ENCODE data around the gene AK9.
A peak's percentile ranks its signal among the peaks of the same experiment; 100 is the strongest.
"Not testable (repeated sequence)": the region's sequence is repeated elsewhere in the genome, so short reads cannot be mapped to it uniquely, and the experiment has no call there.

AK9 gene

DNA sequence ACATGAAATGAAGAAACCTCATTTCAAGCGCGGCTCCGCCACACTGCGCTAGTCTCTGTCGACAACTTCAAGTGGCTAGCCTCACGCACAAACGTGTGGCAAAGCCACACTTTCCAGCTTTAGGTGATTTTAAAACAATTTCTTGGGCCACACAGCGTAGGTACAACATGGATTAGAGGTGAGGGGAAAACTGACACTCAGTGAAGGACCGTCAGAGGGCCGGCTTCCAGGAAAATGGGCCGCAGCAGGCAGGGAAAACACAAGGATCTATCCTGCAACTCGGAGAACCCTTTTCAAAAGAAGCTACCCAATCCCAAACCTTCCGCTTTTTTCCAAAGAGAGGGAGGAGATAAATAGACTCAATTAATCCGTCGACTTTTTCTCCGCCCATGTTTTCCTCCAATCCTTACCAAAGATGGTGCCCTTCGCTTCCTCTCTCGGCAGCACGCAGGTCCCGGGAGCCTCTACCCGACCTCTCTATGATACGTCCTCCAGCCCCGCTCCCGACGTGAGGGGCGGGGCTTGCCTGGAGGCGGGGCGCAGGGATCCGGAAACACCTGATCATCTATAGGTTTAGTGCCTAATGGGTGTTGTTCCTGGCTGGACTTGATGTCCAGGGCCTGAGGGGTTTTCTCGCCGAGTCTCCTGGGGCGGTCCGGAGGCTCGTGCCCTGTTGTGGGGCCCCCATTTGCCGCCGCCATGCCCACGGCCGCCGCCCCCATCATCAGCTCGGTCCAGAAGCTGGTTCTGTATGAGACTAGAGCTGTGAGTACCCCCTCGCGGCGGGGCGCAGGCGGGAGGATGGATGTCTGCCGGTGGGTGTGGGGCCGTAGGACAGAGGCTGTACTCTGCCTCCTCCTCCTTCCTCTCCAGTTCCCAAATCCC lies at the start of gene AK9, which contains the start of gene FIG4:
TSS of gene AK9 (minus strand) at position 466 of the 885 bp plus-strand sequence. CDS start 15,457 bp downstream, outside the sequence.
TSS of gene FIG4 (plus strand) at position 560 of the 885 bp plus-strand sequence. CDS start at position 700, 140 bp downstream.
- DNase-seq (ENCODE audit: low read depth), result peak; percentile 67

DNA sequence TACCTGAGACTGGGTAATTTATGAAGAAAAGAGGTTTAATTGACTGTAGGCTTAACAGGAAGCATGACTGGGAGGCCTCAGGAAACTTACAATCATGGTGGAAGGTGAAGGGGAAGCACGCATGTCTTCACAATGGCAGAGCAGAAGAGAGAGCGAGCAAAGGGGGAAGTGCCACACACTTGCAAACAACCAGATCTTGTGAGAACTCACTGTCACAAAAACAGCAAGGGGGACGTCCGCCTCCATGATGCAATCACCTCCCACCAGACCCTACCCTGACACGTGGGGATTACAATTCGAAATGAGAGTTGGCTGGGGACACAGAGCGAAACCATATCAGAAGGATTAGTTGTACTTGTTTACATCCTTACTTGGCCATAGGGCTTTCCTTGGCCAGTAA lies 49.8 kb upstream of the AK9 start:
- DNase-seq (ENCODE audit: low read depth), result no peak

DNA sequence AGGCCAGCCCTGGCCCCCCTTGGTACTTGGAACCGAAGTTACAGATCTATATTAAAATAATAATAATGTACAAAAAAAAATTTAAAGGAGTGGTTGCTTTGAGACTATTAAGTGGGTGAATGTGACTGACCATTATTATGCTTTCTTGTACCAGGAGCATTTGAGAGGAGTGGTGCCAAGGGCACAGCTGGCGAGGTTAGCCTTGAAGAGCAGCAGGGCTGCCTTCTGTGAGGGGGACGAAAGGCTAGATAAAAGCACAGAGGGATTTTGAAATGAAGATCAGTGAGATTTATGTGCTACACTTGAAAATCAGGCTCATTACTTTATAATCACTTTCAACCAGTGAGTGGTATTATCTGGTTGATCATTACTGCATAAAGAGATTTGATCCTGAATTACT lies 48.7 kb upstream of the AK9 start:
- DNase-seq (ENCODE audit: low read depth), result no peak

DNA sequence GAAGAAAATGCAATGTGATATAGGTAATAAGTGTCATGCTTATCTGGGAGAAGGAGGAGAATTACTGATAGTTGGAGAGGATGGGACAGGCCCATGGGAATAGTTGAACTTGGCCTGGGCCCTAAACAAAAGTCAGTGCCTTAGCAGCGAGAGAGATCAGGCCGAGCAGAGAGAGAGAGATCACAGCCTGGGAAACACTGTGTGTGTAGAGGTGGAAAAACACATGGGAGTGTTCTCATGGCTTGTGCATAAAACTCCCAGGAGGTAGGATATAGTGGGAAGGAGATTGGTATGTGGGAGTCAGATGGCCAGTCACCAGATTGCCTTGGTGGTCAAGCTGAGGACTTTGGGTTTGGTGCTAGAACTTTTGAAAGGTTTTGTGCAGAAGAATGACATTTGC lies 47.7 kb upstream of the AK9 start:
- no peak for DNase-seq (ENCODE audit: low read depth)

DNA sequence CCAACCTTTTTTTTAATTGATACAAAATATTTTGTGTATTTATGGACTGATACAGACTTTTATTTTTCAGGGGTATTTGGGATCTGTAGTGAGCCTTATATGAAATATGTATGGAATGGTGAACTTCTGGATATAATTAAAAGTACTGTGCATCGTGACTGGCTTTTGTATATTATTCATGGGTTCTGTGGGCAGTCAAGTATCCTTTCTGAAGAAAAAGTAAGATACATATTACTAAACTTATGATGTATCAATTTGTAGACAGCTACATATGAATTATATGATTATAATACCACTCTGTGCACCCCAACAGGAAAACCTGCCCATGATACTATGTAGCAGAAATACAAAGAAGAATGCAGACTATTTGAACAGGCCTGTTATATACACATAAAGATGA lies 47.3 kb upstream of the AK9 start:
- no peak for DNase-seq (ENCODE audit: low read depth)

DNA sequence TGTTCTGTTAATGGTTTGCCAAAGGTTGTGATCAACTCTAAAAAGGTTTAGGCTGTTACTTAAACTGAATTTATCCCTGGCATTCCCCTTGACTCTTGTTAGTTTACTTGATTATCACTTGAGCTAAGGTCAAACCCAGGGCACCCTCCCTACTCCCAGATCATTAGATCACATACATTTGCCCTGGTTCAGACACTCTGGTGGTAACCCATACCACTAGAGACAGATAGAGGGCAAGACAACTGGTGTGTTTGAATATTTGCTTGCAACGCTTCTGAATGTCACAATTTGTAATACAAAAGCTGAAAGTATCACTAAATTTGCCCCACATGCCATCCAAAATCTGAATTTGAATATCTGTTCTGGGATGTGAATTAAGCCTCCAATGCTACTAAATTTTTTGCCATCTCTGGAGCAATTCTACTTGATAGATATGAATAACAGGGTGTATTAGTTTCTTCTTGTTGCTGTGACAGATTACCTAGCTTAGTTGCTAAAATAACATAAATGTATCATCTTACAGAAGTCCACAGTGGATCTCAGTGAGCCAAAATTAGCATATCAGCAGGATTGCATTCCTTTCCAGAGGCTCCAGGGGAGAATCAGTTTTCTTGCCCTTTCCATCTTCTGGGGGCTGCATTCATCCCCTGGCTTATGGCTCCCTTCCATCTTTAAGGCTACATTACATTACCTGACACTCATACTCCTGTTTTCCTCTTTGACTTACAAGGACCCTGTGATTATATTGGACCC lies 45.4 kb upstream of the AK9 start:
- DNase-seq (ENCODE audit: low read depth), result no peak

DNA sequence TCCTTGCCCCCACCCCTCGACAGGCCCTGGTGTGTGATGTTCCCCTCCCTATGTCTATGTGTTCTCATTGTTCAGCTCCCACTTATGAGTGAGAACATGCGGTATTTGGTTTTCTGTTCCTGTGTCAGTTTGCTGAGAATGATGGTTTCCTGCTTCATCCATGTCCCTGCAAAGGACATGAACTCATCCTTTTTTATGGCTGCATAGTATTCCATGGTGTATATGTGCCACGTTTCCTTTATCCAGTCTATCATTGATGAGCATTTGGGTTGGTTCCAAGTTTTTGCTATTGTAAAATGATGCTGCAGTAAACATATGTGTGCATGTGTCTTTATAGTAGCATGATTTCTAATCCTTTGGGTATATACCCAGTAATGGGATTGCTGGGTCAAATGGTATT lies 34.2 kb upstream of the AK9 start:
- DNase-seq (ENCODE audit: low read depth), result not testable (repeated sequence)

DNA sequence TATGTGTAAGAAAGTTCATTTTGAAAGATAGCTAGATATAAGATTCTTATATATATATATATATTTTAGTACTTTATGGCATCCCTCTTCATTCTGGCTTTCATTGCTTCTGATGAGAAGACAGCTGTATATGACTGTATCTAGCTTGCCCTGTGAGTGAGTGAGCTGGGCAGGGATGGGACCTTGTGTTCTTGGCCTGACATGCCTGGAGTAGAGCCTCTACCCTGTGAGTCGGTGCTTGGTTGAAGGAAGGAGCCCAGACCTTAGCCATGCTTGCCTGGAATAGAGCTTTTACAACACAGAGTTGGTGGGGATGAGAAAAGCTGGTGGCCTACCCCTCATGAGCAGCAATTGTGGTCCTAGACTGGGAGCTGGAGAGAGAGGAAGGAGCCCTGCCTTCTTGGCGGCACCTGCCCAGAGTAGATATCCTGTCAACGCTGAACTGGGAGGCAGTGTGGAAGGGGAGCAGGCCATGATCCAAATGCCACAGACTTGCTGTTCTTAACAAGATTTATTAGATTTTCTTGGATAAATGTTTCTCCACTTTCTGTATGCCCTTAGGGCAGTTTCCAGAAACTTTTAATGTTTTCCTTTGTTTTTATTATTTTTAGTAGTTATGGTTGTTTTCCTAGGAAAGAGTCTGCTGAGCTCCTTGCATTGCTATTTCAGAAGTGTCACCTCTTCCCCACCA lies 31.7 kb upstream of the AK9 start:
- DNase-seq (ENCODE audit: low read depth), result no peak

DNA sequence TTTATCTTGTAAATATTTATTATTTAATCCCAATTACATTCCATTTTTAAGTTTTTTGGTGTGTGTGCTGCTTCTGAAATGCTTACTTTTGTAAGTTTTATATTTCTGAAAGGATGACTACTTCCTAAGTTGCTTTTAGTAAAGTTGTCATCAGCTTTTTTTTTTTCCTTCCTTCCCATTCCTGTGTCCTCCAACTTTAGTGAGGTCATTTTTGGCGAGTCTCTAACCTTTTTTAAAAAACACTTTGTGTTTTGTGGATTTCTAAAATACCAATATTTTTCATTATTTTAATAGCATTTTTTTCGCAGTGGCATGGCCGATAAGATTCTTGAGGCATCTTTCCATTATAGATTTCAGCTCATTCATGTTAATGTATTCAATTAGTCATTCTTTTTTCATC lies 31.0 kb upstream of the AK9 start:
- DNase-seq (ENCODE audit: low read depth), result no peak

DNA sequence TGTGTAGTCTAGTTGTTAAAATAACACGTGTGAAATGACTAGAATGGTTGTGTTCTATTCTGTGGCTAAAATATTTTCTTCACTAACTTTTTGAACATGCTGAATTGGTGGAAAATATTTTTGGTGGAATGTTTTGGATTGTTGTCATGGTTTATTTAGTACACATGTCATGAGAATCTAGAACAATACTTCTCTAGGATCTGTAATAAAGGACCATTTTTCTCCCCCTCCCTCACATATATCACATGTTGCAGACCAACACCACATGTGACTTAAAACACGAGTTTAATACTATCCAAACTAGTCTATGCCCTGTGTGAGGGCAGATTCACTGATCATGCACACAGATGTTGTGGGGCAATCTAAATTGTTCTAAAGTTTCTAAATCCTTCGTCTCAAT lies 29.3 kb upstream of the AK9 start:
- DNase-seq (ENCODE audit: low read depth), result no peak

DNA sequence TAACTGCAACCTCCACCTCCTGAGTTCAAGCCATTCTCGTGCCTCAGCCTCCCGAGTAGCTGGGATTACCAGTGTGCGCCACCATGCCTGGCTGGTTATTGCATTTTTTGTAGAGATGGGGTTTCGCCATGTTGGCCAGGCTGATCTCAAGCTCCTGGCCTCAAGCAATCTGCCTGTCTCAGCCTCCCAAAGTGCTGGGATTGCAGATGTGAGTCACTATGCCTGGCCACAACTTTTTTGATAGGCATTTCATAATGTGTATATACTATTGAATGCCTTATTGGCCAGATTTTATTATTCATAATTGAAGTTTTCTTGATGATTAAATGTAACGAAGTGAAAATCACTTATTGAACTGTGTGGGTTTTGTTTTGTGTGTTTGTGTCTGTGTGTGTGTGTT lies 28.0 kb upstream of the AK9 start:
- DNase-seq (ENCODE audit: low read depth), result no peak

DNA sequence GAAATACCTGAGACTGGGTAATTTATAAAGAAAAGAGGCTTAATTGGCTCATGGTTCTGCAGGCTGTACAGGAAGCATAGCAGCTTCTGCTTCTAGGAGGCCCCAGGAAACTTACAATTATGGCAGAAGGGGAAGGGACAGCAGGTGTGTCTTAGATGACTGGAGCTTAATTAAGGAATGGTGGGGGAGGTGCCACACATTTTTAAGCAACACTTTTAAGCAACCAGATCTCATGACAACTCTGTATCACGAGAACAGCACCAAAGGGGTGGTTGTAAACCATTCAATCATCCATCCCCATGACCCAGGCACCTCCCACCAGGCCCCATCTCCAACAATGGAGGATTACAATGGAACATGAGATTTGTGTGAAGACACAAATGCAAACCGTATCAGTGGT lies 27.0 kb upstream of the AK9 start:
- DNase-seq (ENCODE audit: low read depth), result no peak

DNA sequence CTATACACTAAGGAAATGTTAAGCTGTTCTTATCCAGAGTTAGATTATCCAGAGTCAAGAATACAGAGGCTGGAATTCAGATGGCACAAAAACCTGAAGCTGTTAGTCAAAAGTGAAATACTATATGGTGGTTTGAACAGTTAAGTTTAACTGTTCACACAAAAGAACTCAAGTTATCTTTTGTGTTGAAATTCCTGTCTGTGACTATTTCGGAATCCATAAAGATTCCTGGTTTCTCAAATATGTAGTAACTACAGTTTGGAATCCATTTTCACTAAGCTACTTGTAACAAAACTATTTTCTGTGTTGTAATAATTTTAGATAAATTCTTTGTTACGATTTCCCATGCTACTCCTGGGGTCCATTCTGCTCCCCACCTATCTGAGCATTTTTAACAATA lies 24.6 kb upstream of the AK9 start:
- DNase-seq (ENCODE audit: low read depth), result no peak

DNA sequence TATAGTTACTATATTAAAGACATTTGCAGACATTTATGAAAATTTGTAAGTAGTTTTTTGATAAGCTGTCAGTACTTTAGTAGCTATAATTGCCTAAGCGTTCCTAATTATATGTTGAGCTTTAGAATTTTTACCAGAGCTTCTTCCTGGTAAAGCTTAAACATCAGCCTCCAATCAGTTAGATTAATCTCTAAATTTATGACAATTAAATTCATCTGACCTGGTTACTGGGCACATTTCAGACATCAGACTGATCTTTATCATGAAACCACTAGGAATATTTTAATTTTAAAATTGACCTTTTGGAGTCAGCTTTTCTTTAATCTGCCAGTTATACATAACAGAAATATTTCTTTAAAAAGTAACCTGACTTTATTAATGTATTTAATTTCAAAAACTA lies 23.6 kb upstream of the AK9 start:
- no peak for DNase-seq (ENCODE audit: low read depth)

DNA sequence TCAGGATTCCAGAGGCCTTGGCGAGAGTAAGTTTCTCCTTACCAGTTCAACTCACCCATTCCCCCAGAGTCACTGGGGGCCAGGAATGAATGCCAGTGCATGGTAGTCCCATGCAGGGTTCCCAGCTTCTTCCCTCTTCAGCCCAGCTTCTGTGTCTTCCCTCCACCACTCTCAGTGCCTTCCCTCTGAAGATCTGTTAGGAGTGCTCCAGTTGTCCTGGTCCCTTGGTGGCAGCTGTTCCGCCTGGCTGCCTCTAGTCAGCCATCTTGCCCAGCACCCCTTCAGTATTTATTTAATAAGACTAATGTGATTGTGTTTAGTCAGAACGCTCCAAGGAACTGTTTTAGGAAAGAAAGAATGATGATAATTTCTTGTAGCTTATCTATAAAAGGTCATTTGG lies 23.2 kb upstream of the AK9 start:
- no peak for DNase-seq (ENCODE audit: low read depth)

DNA sequence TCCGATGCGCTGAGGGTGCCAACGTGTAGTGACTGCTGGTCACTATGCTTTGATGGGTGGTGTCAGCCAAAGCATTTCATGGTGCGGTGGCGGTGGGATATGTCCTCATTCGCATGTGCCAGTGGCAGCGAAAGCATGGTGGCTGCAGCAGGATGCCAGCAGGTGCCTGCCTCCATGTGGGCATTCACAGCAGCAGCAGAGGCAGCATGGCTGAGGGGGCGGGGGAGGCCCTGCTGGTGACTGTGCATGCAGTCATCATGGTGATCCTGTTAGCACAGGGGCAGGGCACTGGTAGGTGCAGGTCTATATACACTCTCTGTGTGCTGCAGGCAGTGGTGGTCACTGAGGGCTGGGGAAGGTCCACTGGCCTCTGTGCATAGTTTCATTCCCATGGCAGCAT lies 22.1 kb upstream of the AK9 start:
- no peak for DNase-seq (ENCODE audit: low read depth)

DNA sequence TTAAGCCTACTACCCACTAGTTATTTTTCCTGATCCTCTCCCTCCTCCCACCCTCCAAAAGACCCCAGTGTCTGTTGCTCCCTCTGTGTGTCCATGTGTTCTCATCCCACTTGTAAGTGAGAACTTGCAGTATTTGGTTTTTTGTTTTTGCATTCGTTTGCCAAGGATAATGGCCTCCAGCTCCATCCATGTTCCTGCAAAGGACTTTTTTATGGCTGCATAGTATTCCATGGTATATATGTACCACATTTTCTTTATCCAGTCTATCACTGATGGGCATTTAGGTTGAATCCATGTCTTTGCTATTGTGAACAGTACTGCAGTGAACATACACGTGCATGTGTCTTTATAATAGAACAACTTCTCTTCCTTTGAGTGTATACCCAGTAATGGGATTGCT lies 17.1 kb upstream of the AK9 start:
- not testable (repeated sequence) for DNase-seq (ENCODE audit: low read depth)

DNA sequence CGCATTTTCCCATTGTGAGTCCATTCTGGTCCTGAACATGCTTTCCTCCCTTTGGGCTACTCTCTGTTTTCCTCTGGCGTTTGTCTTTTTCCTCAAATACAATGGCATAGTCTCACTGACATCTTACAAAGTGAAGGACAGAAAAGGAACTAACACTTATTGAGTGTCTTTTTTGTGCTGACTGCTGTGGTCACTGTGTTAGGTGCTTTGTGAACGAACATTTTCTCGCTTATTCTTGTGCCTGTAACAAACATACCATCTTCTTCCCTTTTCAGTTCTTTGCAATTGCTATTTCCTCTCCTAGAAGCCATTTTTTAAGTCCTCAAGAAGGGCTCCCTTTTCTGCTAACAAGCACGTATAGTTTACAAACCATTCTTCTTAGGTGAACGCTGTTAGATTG lies 15.5 kb upstream of the AK9 start:
- no peak for DNase-seq (ENCODE audit: low read depth)

DNA sequence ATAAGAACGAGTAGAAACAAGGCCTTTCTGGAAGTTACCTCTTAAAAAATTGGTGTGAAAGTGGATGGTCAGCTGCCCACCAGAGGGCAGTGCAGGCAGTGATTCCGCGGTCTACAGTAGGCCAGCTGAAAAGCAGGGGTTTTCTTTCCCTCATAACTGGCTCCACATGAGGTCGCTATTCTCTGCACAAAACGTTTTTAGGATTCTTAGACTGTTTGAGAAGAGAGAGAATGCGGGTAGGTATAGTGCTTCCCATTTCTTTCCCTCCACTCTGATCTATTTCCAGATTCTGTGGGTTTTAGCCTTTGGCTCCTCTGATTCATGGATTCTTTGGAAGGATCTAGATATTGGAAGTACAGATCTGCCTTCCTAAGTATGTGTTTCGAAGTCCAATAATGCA lies 14.3 kb upstream of the AK9 start:
- peak; percentile 35 for DNase-seq (ENCODE audit: low read depth)

DNA sequence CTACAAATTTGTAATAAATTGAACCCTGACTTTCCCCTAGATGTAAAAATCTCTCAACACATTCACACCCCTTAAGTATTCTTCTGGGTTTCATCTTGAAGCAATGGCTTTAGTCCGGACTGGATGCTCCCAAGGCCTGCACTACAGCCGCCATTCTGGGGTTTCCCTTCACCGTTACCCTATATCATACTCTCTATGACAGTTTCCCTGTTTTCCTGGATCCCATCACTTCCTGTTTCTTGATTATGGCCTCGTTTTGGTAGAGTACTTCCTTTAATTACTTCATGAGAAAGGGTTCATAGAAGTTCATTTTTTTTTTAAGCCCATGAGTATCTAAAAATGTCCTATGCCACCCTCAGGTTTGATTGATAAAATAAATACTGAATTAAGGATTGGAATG lies 11.8 kb upstream of the AK9 start:
- DNase-seq (ENCODE audit: low read depth), result no peak

DNA sequence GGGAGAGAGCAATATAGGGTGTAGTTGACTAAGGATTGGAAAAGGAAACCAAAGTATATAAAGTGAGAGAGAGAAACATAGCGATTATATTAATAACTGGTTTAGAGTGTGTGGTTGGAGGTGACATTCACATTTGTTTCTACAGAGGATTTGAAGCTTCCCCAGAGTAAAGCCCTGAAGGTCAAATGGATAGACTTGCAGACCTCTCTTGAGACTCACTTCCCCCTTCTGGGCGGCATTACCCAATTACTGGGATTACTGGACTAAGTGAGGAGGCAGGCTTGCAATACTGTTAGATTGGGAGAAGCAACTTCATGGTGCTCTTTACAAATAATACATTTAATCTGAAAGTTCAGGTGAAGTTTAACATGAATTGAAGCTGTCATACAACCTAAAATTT lies 10.8 kb upstream of the AK9 start:
- DNase-seq (ENCODE audit: low read depth), result no peak

DNA sequence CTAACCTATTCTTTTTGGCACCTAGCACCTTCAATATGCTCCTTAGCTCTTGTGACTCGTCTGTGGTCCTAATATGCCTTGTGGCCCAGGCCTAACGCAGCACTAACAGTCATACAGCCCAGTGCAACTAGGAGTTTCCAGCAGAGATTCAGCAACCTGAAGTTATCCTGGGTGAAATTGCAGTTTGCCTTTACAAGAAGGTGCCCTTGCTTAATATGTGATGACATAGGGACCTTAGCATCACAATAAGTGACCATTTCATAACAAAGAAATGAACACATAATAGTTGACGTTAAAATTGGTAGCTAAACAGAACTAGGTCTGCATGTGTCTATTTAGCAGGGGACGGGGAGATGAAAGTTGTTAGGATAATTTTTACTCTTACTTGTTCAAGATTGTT lies 10.2 kb upstream of the AK9 start:
- no peak for DNase-seq (ENCODE audit: low read depth)

DNA sequence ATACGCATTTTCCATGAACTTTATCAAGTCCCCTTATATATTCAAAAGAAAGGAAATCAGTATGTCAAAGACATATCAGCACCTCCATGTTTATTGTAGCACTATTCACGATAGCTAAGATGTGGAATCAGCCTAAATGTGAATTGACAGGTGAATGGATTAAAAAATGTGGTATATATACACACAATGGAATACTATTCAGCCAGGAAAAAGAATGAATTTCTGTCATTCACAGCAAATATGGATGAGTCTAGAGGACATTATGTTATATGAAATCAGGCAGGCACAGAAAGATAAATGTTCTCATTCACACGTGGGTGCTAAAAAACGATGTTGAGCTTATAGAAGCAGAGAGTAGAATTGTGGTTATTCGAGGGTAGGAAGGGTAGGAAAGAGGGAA lies 5.4 kb upstream of the AK9 start:
- no peak for DNase-seq (ENCODE audit: low read depth)

All from stimulated activated CD8-positive, alpha-beta memory T cell treated with anti-CD3 and anti-CD28 coated beads, Interleukin-15, amount 100 ng/mL, for 24 hours (primary cell).